HUES64 (cell line): ENCODE measurements around the gene SLC35A3.
"Not testable (repeated sequence)": the region's sequence is repeated elsewhere in the genome, so short reads cannot be mapped to it uniquely, and the experiment has no call there.

Source experiments
- H3K27ac ChIP-seq: 2 replicates; pipeline ENCODE4 v1.7.0; 2013; ENCODE audit warnings: low read depth, low read length, inconsistent platforms
- H3K27me3 ChIP-seq: 2 replicates; pipeline ENCODE4 v1.6.1; 2013; ENCODE audit warnings: mild to moderate bottlenecking, low read length; ENCODE audit not compliant: insufficient read depth
- H3K36me3 ChIP-seq: 2 replicates; pipeline ENCODE4 v1.6.1; 2013; ENCODE audit warnings: mild to moderate bottlenecking, low read length; ENCODE audit not compliant: insufficient read depth
- H3K4me1 ChIP-seq: 2 replicates; pipeline ENCODE4 v1.6.1; 2013; ENCODE audit warnings: mild to moderate bottlenecking, low read length, moderate library complexity; ENCODE audit not compliant: insufficient read depth
- H3K4me3 ChIP-seq: 2 replicates; pipeline ENCODE4 v1.5.1; 2013; ENCODE audit warnings: mild to moderate bottlenecking, low read length, moderate library complexity
- H3K9ac ChIP-seq: 2 replicates; pipeline ENCODE4 v1.6.1; 2013; ENCODE audit warnings: mild to moderate bottlenecking, low read depth, low read length
- H3K9me3 ChIP-seq: 2 replicates; pipeline ENCODE4 v1.6.1; 2013; ENCODE audit warnings: low read depth, low read length; ENCODE audit not compliant: insufficient read depth
- WGBS: fragments of 150-250, 120-280 bp; methylation state at CpG from one replicate; pipeline ENCODE4 v1.1.7; 2013; ENCODE audit warnings: missing lambda C conversion rate; 5-methylcytosine and 5-hydroxymethylcytosine counted together

Gene SLC35A3

GRCh38 chr1:100036718-100037655 lies 67.2 kb downstream of the SLC35A3 start:
- no peaks in the 10 kb centered on the region for H3K36me3 ChIP-seq
- peak overlapping the region; percentile 99 for H3K4me3 ChIP-seq
- peak overlapping the region; percentile 97 for H3K9ac ChIP-seq
- WGBS, result 30% methylated on average over 9 of the region's 11 CpGs
- H3K27ac ChIP-seq, result peak overlapping the region; percentile 93
- no peaks in the 10 kb centered on the region for H3K9me3 ChIP-seq
- no peaks in the 10 kb centered on the region for H3K27me3 ChIP-seq
- H3K4me1 ChIP-seq, result peaks cover 3% of the 10 kb centered on the region; the same call in 1 of the 2 replicates

GRCh38 chr1:100037656-100037926 lies 67.8 kb downstream of the SLC35A3 start:
- H3K9me3 ChIP-seq, result no peaks in the 10 kb centered on the region
- peak overlapping the region; percentile 99 for H3K4me3 ChIP-seq
- peaks cover 7% of the 10 kb centered on the region; the same call in 1 of the 2 replicates for H3K4me1 ChIP-seq
- WGBS, result 0% methylated on average over 8 of the region's 8 CpGs
- H3K27ac ChIP-seq, result peak overlapping the region; percentile 93
- H3K27me3 ChIP-seq, result no peaks in the 10 kb centered on the region
- peak overlapping the region; percentile 97 for H3K9ac ChIP-seq
- H3K36me3 ChIP-seq, result no peaks in the 10 kb centered on the region

- Histone ChIP-seq H3K4me1 (peaks cover 7% of the 10 kb centered on the region; the same call in 1 of the 2 replicates), H3K27ac (peak overlapping the region; percentile 93), H3K9me3 (no peaks in the 10 kb centered on the region), H3K4me3 (peak overlapping the region; percentile 99), H3K27me3 (no peaks in the 10 kb centered on the region), H3K9ac (peak overlapping the region; percentile 97), H3K36me3 (0 out of 2 replicates have a peak, but pooled peaks cover under 1% of the 10 kb centered on the region)
- WGBS, result under 1% methylated on average over 87 of the region's 87 CpGs
Observed at GRCh38 chr1:100037927-100038659, 68.3 kb downstream of the SLC35A3 start.

- no peaks in the 10 kb centered on the region for H3K27me3 ChIP-seq
- no peaks in the 10 kb centered on the region for H3K9me3 ChIP-seq
- H3K36me3 ChIP-seq, result peaks cover 7% of the 10 kb centered on the region; the same call in 1 of the 2 replicates
- H3K4me1 ChIP-seq, result peaks cover 7% of the 10 kb centered on the region; the same call in 1 of the 2 replicates
- WGBS, result under 1% methylated on average over 33 of the region's 37 CpGs
- H3K4me3 ChIP-seq, result peak overlapping the region; percentile 99
- peak overlapping the region; percentile 97 for H3K9ac ChIP-seq
- H3K27ac ChIP-seq, result peak overlapping the region; percentile 93
Observed at GRCh38 chr1:100038660-100039287, 69.0 kb downstream of the SLC35A3 start.

GRCh38 chr1:100039591-100039990 lies 69.8 kb downstream of the SLC35A3 start:
- Histone ChIP-seq H3K4me3 (peak overlapping the region; percentile 99), H3K9me3 (no peaks in the 10 kb centered on the region), H3K36me3 (peaks cover 8% of the 10 kb centered on the region; the same call in 1 of the 2 replicates), H3K27me3 (no peaks in the 10 kb centered on the region), H3K27ac (no peak overlapping the region), H3K4me1 (peaks cover 7% of the 10 kb centered on the region; the same call in 1 of the 2 replicates), H3K9ac (peak overlapping the region; percentile 97; the same call in 1 of the 2 replicates)
- WGBS, result no CpG with 5 or more reads among the region's 2 CpGs

- no peak overlapping the region for H3K27ac ChIP-seq
- H3K4me1 ChIP-seq, result peaks cover 27% of the 10 kb centered on the region
- 96% methylated on average over 4 of the region's 5 CpGs for WGBS
Observed at GRCh38 chr1:100045206-100045605, 75.4 kb downstream of the SLC35A3 start.

GRCh38 chr1:100047235-100047708 lies 77.5 kb downstream of the SLC35A3 start:
- Histone ChIP-seq H3K36me3 (peaks cover 17% of the 10 kb centered on the region), H3K4me1 (peaks cover 21% of the 10 kb centered on the region)
- H3K9me3 ChIP-seq, H3K9ac ChIP-seq, H3K4me3 ChIP-seq, H3K27me3 ChIP-seq, H3K27ac ChIP-seq: not testable (repeated sequence)
- WGBS, result 96% methylated on average over 11 of the region's 11 CpGs

More at GRCh38 chr1:100045206-100045605, 75.4 kb downstream of the SLC35A3 start:
- Histone ChIP-seq H3K9ac (no peak overlapping the region), H3K27me3 (no peaks in the 10 kb centered on the region), H3K9me3 (no peaks in the 10 kb centered on the region), H3K4me3 (no peak overlapping the region), H3K36me3 (peaks cover 11% of the 10 kb centered on the region)

- H3K27ac ChIP-seq, result no peak overlapping the region; the same call in 1 of the 2 replicates
- H3K36me3 ChIP-seq, result peaks cover 9% of the 10 kb centered on the region; the same call in 1 of the 2 replicates
- no peaks in the 10 kb centered on the region for H3K9me3 ChIP-seq
- H3K4me1 ChIP-seq, result peaks cover 19% of the 10 kb centered on the region
- H3K9ac ChIP-seq, result no peak overlapping the region
- H3K4me3 ChIP-seq, result no peak overlapping the region
- H3K27me3 ChIP-seq, result no peaks in the 10 kb centered on the region
- 93% methylated on average over 3 of the region's 4 CpGs for WGBS
Observed at GRCh38 chr1:100050139-100050538, 80.3 kb downstream of the SLC35A3 start.

- Histone ChIP-seq H3K36me3 (peaks cover 9% of the 10 kb centered on the region; the same call in 1 of the 2 replicates), H3K4me1 (peaks cover 18% of the 10 kb centered on the region), H3K9ac (no peak overlapping the region), H3K27ac (no peak overlapping the region), H3K27me3 (no peaks in the 10 kb centered on the region), H3K9me3 (no peaks in the 10 kb centered on the region), H3K4me3 (no peak overlapping the region)
- WGBS, result 93% methylated on average over 2 of the region's 4 CpGs
Observed at GRCh38 chr1:100051401-100051800, 81.6 kb downstream of the SLC35A3 start.

- Histone ChIP-seq H3K27ac (no peak overlapping the region), H3K27me3 (no peaks in the 10 kb centered on the region), H3K4me3 (no peak overlapping the region), H3K9ac (no peak overlapping the region), H3K4me1 (peaks cover 13% of the 10 kb centered on the region), H3K36me3 (peaks cover 9% of the 10 kb centered on the region; the same call in 1 of the 2 replicates), H3K9me3 (no peaks in the 10 kb centered on the region)
- WGBS, result 91% methylated on average over 1 of the region's 1 CpG
Observed at GRCh38 chr1:100051893-100052292, 82.1 kb downstream of the SLC35A3 start.
